Measurements from ENCODE around the gene ADGRG6. TPM values are rescaled to one million over a fixed set of nuclear protein-coding genes. Genes with fewer than 3 reads are reported as not detected.
"Not testable (repeated sequence)": the region's sequence is repeated elsewhere in the genome, so short reads cannot be mapped to it uniquely, and the experiment has no call there.

Gene ADGRG6
- total and polyA plus RNA-seq, 9 of the 15 experiments (the other 6 are each of a cell fraction or from before 2014, with no cell fraction given): under 0.01 to 0.11 (median 0.05) TPM; not detected in 5

DNA sequence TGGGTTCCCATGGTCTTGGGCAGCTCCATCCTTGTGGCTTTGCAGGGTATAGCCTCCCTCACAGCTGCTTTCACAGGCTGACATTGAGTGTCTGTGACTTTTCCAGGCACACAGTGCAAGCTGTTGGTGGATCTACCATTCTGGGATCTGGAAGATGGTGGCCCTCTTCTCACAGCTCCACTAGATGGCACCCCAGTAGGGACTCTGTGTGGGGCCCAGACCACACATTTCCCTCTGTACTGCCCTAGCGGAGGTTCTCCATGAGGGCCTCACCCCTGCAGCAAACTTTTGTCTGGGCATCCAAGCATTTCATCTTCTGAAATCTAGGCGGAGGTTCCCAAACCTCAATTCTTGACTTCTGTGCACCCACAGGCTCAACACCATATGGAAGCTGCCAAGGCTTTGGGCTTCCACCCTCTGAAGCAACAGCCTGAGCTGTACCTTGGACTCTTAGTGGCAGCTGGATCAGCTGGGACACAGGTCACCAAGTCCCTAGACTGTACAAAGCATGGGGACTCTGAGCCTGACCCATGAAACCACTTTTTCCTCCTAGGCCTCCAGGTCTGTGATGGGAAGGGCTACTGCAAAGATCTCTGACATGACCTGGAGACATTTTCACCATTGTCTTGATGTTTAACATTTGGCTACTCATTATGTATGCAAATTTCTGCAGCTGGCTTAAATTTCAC lies 124.8 kb downstream of the ADGRG6 start:
- 0% methylated on average over 2 of the region's 2 CpGs for WGBS (ENCODE audit: insufficient coverage, low coverage, missing lambda C conversion rate)
- H3K4me3 ChIP-seq; H3K27me3 ChIP-seq (ENCODE audit: control insufficient read depth in 2 of 2, insufficient read depth in 2 of 2, low read length in 2 of 2); H3K79me2 ChIP-seq (ENCODE audit: control insufficient read depth, insufficient read depth, low read length); H3K9me1 ChIP-seq (ENCODE audit: control insufficient read depth, insufficient read depth, low read length); H2AFZ ChIP-seq (ENCODE audit: low read depth, low read length); H3K9ac ChIP-seq (ENCODE audit: insufficient read depth in 1 of 2, low read depth in 2 of 2, low read length in 2 of 2); H4K20me1 ChIP-seq (replicated peaks; ENCODE audit: control insufficient read depth, insufficient read depth, low read length); DNase-seq (ENCODE audit: extremely low read depth in 1 of 4, low spot score in 3 of 4); H3K4me2 ChIP-seq (ENCODE audit: insufficient read depth, low read length); BruUV-seq (replicated peaks); H3K4me1 ChIP-seq (replicated peaks in 1 of 2; ENCODE audit: control insufficient read depth in 2 of 2, insufficient read depth in 2 of 2, low read length in 2 of 2); in situ Hi-C loops (cut with MboI); CTCF ChIA-PET (ENCODE audit: low intra/inter-chr PET ratio); H3K36me3 ChIP-seq (ENCODE audit: control insufficient read depth, insufficient read depth, low read length); H3K9me3 ChIP-seq (replicated peaks; ENCODE audit: control insufficient read depth, insufficient read depth, low read depth, low read length); FAIRE-seq; POLR2A ChIA-PET; intact Hi-C loops (cut with micrococcal nuclease); H3K27ac ChIP-seq (ENCODE audit: extremely low read depth, low read depth, low read length); ATAC-seq: not testable (repeated sequence)

DNA sequence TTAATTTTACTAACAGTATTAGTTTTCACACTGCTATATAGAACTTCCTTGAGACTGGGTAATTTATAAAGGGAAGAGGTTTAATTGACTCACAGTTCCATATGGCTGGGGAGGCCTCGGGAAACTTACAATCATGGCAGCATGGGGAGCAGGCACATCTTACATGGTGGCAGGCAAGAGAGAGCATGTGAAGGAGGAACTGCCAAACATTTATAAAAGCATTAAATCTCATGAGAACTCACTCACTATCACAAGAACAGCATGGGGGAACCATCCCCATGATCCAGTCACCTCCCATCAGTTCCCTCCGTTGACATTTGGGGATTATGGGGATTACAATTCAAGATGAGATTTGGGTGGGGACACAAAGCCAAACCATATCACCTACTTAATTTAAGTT lies 126.7 kb downstream of the ADGRG6 start:
- H2AFZ ChIP-seq (ENCODE audit: low read depth, low read length); CTCF ChIA-PET (ENCODE audit: low intra/inter-chr PET ratio); BruUV-seq (replicated peaks); H3K9me1 ChIP-seq (ENCODE audit: control insufficient read depth, insufficient read depth, low read length); POLR2A ChIA-PET; H3K27me3 ChIP-seq (ENCODE audit: control insufficient read depth in 2 of 2, insufficient read depth in 2 of 2, low read length in 2 of 2); DNase-seq (ENCODE audit: extremely low read depth in 1 of 4, low spot score in 3 of 4); in situ Hi-C loops (cut with MboI); H3K4me1 ChIP-seq (replicated peaks in 1 of 2; ENCODE audit: control insufficient read depth in 2 of 2, insufficient read depth in 2 of 2, low read length in 2 of 2); H3K27ac ChIP-seq (ENCODE audit: extremely low read depth, low read depth, low read length); H3K9ac ChIP-seq (ENCODE audit: insufficient read depth in 1 of 2, low read depth in 2 of 2, low read length in 2 of 2); H3K4me2 ChIP-seq (ENCODE audit: insufficient read depth, low read length); ATAC-seq; H3K9me3 ChIP-seq (replicated peaks; ENCODE audit: control insufficient read depth, insufficient read depth, low read depth, low read length); H3K79me2 ChIP-seq (ENCODE audit: control insufficient read depth, insufficient read depth, low read length); intact Hi-C loops (cut with micrococcal nuclease); H3K36me3 ChIP-seq (ENCODE audit: control insufficient read depth, insufficient read depth, low read length); H4K20me1 ChIP-seq (replicated peaks; ENCODE audit: control insufficient read depth, insufficient read depth, low read length); FAIRE-seq; H3K4me3 ChIP-seq: not testable (repeated sequence)
- WGBS (ENCODE audit: insufficient coverage, low coverage, missing lambda C conversion rate): 9% methylated on average over 2 of the region's 2 CpGs
